NCI-H2227 (cell line): Measurements from ENCODE around the gene BRD4.

Experiments
- DNase-seq: peaks from one replicate; lab custom pipeline; 2025; ENCODE audit not compliant: unreplicated experiment; lab: John Stamatoyannopoulos, UW

BRD4 gene

DNA sequence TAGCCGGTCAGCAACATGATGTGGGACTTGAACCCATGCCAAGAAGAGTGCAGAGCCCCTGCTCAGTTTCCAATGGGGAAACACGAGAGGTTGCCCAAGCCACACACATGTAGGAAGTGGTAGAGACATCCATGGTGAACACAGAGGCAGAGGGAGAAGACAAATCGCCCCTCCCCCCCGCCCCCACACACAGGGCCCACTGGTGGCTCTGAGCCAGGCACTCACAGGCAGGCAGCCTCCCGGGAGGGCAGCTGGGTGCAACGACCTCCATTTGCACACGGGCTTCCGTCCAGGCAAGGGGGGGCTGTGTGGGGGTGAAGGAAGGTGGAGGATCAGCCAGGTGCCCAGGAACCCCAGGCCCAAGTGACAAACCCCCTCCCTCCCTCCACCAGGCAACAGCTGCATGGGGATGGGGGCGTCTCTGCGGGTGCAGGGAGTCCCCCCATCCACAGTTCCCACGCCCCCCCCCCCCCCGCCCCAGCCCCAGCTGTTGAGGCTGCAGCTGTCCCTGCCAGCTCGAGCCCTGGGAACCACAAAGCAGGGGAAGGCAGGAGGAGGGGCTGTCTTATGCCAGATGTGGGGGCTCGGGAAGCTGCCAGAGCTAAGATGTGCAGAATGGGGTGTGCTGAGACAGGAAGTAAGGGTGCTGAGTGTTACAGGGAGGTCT, 134.9 kb downstream of the BRD4 start:
- DNase-seq, result no peak

DNA sequence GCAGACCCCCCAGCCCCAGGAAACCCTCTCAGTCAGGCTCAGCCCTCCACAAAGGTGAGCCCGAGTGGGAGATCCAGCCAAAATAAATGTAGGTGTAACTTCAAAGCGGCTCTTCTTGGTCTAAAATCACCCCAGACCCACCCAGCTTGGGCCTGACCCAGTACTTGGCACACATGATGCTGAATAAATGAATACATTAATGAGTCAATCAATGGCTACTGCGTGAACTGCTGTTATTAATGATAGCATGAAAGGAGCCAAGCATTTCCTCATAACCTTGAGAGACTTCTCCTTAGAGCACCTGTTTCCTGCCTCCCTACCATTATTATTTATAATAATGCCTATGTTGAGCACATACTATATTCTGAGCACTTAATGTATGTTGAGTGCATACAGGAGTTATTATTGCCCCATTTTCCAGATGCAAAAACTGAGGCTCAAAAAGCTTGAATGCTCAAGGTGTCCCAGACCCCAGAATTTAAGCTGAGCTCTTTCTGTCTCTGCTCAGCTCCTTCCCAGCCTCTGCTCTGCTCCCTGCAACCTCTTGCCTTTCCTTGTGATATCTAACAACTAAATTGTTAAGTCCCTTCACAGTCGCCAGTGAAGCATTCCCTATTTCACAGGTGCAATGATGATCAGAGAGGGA, 135.9 kb downstream of the BRD4 start:
- no peak for DNase-seq

DNA sequence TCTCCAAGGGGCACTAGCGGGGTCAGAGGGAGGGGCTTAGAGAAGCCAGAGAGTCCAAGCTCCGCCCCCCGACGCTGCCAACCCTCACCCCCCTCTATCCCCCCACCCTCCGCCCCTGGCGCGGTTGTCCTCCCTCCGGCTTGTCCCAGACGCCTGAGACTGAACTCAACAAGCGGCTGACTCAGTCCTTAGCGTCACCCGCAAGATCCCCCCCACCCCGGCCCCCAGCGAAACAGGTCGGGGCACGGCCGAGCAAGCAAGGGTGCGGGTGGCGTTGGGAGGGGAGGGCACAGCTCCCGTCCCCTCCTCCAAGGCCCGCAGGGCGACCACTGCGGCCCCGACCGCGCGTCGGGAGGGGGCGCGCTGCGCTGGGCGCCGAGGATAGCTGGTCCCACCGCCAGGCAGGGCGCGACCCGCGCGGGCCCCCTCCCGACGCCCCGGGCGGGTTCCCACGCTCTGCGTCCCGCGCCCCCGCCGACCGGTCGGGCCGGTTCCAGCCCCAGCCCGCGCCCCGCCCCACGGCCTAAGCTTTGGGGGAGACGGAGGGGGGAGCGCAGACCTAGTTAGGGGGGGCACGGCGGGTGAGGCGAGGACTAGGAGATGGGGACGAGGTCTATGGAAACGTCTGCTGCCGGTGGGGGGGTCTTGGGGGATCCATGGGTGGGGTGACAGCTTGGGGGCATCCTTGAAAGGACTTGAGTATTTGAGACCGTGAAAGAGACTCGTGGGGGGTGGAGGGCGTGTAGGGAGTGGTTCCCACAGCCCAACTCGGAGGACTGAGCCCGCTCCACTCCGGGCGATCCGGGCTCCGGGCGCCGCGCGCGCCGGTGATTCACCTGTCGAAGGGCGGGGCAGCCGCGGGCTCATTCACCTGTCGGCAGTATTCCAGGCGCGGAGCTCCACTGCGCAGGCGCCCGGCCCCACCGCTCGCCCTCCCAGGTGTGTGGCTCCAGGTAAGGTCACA, 136.7 kb downstream of the BRD4 start:
- DNase-seq, result peak; percentile 60

DNA sequence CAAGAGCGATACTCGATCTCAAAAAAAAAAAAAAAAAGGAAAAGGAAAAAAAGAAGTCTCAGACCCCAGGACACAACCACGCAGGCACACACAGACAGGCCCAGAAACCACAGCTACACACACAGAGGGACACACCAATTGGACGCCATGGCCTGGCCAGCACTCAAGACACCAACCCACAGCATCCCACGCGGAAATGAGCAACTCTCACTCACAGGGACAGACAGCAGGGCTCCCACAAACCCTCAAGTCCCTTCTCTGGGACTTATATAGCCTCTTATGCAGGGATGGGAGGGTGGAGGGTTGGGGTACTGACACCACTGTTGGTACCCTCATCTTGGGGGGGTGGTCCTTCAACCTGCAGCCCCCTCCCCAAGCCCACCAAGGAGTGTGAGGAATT, 137.4 kb downstream of the BRD4 start:
- DNase-seq, result no peak

DNA sequence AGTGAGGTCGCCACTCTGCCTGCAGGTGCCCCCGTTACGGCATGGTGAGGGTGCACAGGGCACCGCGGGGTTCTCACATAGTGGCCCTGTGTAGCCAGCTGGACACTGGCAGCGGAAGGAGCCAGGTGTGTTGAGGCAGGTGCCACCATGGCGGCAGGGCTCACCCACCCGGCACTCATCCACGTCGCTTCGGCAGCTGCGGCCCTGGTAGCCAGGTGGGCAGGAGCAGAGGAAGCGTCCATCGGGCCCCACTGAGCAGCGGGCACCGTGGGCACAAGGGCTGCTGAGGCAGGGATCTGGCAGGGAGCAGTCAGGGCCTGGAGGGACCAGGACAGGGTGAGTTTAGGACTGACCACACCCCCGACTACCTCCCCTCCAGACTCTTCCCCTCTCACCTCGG, 140.4 kb downstream of the BRD4 start:
- no peak for DNase-seq

DNA sequence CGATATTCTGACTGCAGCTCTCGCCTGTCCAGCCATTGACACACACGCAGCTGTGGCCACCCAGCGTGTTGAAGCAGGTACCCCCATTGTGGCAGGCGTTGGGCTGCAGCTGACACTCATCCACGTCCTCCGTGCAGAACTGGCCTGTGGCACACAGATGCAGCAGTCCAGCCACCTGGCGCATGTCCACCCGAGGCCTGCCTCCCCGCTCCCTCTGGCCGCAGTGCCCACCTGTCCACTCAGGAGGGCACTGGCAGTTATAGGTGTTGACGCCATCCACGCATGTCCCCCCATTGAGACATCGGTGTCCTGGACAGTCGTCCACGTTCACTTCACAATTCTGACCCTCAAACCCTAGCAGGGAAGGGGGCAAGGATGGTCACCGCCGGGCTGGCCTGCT, 140.8 kb downstream of the BRD4 start:
- DNase-seq, result no peak

DNA sequence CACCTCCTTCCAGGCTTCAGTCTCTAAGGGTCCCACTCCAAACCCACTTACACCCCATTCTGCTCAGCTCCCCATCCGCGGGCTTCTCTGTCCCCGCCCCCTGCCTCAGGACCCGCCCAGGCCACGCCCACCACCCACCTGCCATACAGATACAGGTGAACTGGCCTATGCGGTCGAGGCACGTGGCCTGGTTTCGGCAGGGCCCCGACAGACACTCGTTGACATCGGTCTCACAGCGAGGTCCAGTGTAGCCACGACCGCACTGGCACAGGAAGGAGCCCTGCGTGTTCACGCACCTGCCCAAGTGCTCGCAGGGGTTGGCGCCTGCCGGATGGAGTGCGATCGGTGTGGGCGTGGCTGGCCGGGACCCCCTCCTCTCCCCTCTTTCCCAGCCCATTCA, 143.5 kb downstream of the BRD4 start:
- DNase-seq, result no peak

DNA sequence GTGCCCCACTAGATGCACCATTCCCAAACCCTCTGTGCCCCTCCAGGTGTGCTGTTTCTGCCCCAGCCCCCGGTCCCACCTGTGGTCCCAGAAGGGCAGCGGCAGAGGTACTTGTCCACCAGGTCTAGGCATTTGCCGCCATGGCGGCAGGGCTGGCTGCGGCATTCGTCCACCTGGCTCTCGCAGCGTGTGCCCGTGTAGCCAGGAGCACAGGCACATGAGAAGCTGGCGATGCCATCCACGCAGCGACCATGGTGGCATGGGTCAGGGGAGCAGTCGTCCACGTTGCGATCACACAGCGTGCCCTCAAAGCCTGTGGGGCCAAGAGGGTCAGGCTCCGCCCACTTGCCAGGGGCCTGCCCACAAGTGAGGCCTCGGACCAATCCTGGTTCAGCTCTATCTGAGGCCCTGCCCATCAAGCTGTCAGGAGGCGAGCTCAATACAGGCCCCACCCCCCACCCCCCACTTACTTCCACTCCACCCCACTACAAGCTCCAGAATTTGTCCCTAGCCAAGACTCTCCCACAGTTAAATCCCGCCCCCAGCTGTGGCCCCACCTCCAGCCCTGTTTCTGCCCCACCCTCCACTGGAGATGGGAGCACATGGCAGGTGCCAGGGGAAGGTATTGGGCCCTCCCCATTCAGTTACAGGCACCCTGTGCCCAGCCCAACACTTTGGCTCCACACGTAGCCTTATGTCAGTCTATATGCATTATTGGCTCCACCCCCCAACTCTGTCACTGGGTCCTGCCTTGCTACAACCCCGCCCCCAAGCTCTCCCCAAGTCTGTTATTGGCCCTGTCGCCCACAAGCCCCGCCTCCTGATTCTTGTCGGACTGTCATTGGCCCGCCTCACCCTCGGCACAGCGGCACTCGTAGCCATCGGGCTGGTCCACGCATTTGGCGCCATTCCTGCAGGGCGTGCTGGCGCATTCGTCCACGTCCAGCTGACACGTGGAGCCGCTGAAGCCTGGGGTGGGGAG, 145.0 kb downstream of the BRD4 start:
- no peak for DNase-seq
